Measurements from ENCODE around the gene GPALPP1. TPM values are rescaled to one million over a fixed set of nuclear protein-coding genes. Genes with fewer than 3 reads are reported as not detected.

The GPALPP1 gene
- total and polyA plus RNA-seq, 2 experiments from 2014 or later: 16.8 to 38.7 TPM

GRCh38 chr13:44989941-44990340 is 603 bp downstream of the GPALPP1 start:
- Histone ChIP-seq H3K4me1 (ENCODE audit: low read depth) (peaks cover 14% of the 10 kb centered on the region), H3K36me3 (peaks cover 6% of the 10 kb centered on the region), H3K27me3 (no peaks in the 10 kb centered on the region), H3K4me3 (peak overlapping the region; percentile 93), H3K27ac (peak overlapping the region; percentile 98), H3K9me3 (ENCODE audit: low read depth) (no peaks in the 10 kb centered on the region)
- TF ChIP-seq CTCF (IDR thresholded peaks at IDR 0.05; ENCODE audit: low read depth, low read length): no peak
- peak; percentile 5 to 6 for DNase-seq (ENCODE audit: low read depth in 1 of 2, low spot score in 1 of 2)

- DNase-seq (ENCODE audit: low read depth in 1 of 2, low spot score in 1 of 2): no peak
- H3K36me3 ChIP-seq: peaks cover 41% of the 10 kb centered on the region
Measured at GRCh38 chr13:45003417-45003816, 14.1 kb downstream of the GPALPP1 start.

DNA sequence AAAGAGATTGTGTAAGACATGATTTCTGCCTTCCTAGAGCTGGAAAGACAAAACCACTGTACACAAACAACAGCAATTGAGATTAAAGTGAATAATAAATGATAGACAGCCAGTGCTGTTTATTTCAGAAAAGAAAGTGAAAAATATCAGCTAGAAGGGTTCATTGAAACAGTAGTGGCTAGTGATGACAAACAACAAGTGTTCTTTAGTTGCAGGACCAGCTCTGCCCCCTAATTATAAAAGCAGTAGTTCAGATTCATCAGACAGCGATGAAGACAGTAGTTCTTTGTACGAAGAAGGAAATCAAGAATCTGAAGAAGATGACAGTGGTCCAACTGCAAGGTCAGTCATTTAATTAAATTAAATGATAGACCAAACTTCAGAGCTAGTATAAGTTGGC is 14.8 kb downstream of the GPALPP1 start:
- Histone ChIP-seq H3K9me3 (ENCODE audit: low read depth) (no peaks in the 10 kb centered on the region), H3K4me1 (ENCODE audit: low read depth) (no peaks in the 10 kb centered on the region), H3K4me3 (no peak overlapping the region), H3K27ac (no peak overlapping the region), H3K36me3 (peaks cover 45% of the 10 kb centered on the region), H3K27me3 (no peaks in the 10 kb centered on the region)
- no peak for TF ChIP-seq CTCF (IDR thresholded peaks at IDR 0.05; ENCODE audit: low read depth, low read length)
- no peak for DNase-seq (ENCODE audit: low read depth in 1 of 2, low spot score in 1 of 2)

More at GRCh38 chr13:45003417-45003816, 14.1 kb downstream of the GPALPP1 start:
- Histone ChIP-seq H3K27ac (no peak overlapping the region), H3K9me3 (ENCODE audit: low read depth) (no peaks in the 10 kb centered on the region), H3K4me3 (no peak overlapping the region), H3K27me3 (no peaks in the 10 kb centered on the region), H3K4me1 (ENCODE audit: low read depth) (no peaks in the 10 kb centered on the region)
- TF ChIP-seq CTCF (IDR thresholded peaks at IDR 0.05; ENCODE audit: low read depth, low read length): no peak

- no peaks in the 10 kb centered on the region for H3K9me3 ChIP-seq (ENCODE audit: low read depth)
- H3K27me3 ChIP-seq: no peaks in the 10 kb centered on the region
- H3K4me3 ChIP-seq: no peak overlapping the region
- no peaks in the 10 kb centered on the region for H3K4me1 ChIP-seq (ENCODE audit: low read depth)
- peaks cover 55% of the 10 kb centered on the region for H3K36me3 ChIP-seq
- no peak for TF ChIP-seq CTCF (IDR thresholded peaks at IDR 0.05; ENCODE audit: low read depth, low read length)
- DNase-seq (ENCODE audit: low read depth in 1 of 2, low spot score in 1 of 2): no peak
- no peak overlapping the region for H3K27ac ChIP-seq
Measured at GRCh38 chr13:45007225-45007624, 17.9 kb downstream of the GPALPP1 start.

- H3K9me3 ChIP-seq (ENCODE audit: low read depth): no peaks in the 10 kb centered on the region
- DNase-seq (ENCODE audit: low read depth in 1 of 2, low spot score in 1 of 2): no peak
- peaks cover 50% of the 10 kb centered on the region for H3K36me3 ChIP-seq
- no peak overlapping the region for H3K27ac ChIP-seq
- no peaks in the 10 kb centered on the region for H3K4me1 ChIP-seq (ENCODE audit: low read depth)
- no peaks in the 10 kb centered on the region for H3K27me3 ChIP-seq
- no peak overlapping the region for H3K4me3 ChIP-seq
- TF ChIP-seq CTCF (IDR thresholded peaks at IDR 0.05; ENCODE audit: low read depth, low read length): no peak
Measured at GRCh38 chr13:45007823-45008222, 18.5 kb downstream of the GPALPP1 start.

DNA sequence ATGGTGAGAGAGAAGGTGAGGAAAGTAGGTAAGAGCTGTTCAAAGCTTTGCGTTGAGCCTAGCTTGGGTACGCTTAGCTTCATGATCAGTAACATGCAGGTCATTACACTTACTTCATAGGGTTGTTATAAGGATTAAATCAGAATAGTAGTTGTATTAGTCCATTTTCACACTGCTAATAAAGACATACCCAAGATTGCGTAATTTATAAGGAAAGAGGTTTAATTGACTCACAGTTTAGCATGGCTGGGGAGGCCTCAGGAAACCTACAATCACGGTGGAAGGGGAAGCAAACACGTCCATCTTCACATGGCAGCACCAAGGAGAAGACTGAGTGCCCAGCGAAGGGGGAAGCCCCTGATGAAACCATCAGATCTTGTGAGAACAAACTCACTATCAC is 21.9 kb downstream of the GPALPP1 start:
- peaks cover 54% of the 10 kb centered on the region for H3K36me3 ChIP-seq
- no peak overlapping the region for H3K4me3 ChIP-seq
- no peak for TF ChIP-seq CTCF (IDR thresholded peaks at IDR 0.05; ENCODE audit: low read depth, low read length)
- no peak overlapping the region for H3K27ac ChIP-seq
- H3K4me1 ChIP-seq (ENCODE audit: low read depth): no peaks in the 10 kb centered on the region
- no peaks in the 10 kb centered on the region for H3K9me3 ChIP-seq (ENCODE audit: low read depth)
- DNase-seq (ENCODE audit: low read depth in 1 of 2, low spot score in 1 of 2): no peak
- no peaks in the 10 kb centered on the region for H3K27me3 ChIP-seq

Data from cardiac muscle cell (in vitro differentiated cells and primary cell).